SK-N-MC (cell line): ENCODE data around the gene DELE1.

Source experiments
- DNase-seq: peaks from one replicate; pipeline ENCODE4 v3.0.0-alpha.2; 2011; ENCODE audit warnings: low read depth, low spot score
- H3K27ac ChIP-seq: fragments of 200-600 bp; sonication (generic); 2 replicates; pipeline ENCODE4 v1.5.1; 2016; ENCODE audit warnings: mixed run types
- H3K36me3 ChIP-seq: fragments of 200-600 bp; sonication (generic); 2 replicates; pipeline ENCODE4 v1.6.1; 2017; ENCODE audit warnings: antibody characterized with exemption, low read length, mixed read lengths; ENCODE audit not compliant: insufficient read depth
- H3K4me3 ChIP-seq: fragments of 200-600 bp; sonication (generic); 2 replicates; pipeline ENCODE4 v1.5.1; 2016
- H3K9ac ChIP-seq: fragments of 200-600 bp; sonication (generic); 2 replicates; pipeline ENCODE4 v1.8.0; 2017; ENCODE audit warnings: mixed run types, mixed read lengths; ENCODE audit not compliant: insufficient read length
- H3K9me3 ChIP-seq: fragments of 200-600 bp; sonication (generic); 2 replicates; pipeline ENCODE4 v1.6.1; 2017; ENCODE audit warnings: low read depth, mild to moderate bottlenecking, antibody characterized with exemption, low read length, moderate library complexity, mixed read lengths
- EZH2 ChIP-seq: fragments of 200-600 bp; sonication (generic); IDR thresholded peaks from one replicate; pipeline ENCODE4 v1.6.1; 2017; ENCODE audit warnings: antibody characterized with exemption
- FOXP2 ChIP-seq: optimal IDR thresholded peaks from 2 replicates; pipeline ENCODE3; 2011; ENCODE audit warnings: mild to moderate bottlenecking, moderate library complexity; ENCODE audit not compliant: insufficient read depth; ENCODE audit errors: extremely low read length, control extremely low read depth
- POLR2AphosphoS5 ChIP-seq: IDR thresholded peaks from 2 replicates; pipeline ENCODE4 v1.6.1; 2012; ENCODE audit warnings: mild to moderate bottlenecking, low read depth, low read length, borderline replicate concordance

The DELE1 gene

DNA sequence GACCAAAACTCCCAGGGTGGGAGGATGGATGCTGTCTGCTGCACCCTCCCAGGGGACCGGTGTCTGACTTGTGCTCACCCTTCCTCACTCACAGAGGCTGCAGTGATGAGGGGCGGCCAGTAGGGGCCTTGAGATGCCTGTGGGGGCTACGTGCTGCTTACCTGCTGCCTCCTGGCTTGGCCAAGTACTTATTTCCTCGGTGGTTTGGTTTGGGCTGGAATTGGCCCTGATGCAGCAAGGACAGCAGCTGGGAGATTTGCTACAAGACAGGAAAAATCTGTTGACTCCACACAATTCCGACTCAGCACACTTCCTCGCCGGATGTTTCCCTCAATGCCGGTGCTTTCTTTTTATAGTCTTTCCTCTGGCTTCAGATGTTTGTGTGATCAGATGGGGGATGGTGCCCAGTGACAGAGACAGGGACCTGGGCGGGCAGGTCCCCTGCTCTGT lies 27.7 kb downstream of the DELE1 start:
- H3K4me3 ChIP-seq = peak overlapping the region; percentile 59
- H3K36me3 ChIP-seq = no peaks in the 10 kb centered on the region
- no peak overlapping the region for H3K9ac ChIP-seq
- TF ChIP-seq EZH2 (no peak), POLR2AphosphoS5 (no peak), FOXP2 (no peak)
- H3K9me3 ChIP-seq = no peaks in the 10 kb centered on the region
- H3K27ac ChIP-seq = no peak overlapping the region
- DNase-seq = no peak

DNA sequence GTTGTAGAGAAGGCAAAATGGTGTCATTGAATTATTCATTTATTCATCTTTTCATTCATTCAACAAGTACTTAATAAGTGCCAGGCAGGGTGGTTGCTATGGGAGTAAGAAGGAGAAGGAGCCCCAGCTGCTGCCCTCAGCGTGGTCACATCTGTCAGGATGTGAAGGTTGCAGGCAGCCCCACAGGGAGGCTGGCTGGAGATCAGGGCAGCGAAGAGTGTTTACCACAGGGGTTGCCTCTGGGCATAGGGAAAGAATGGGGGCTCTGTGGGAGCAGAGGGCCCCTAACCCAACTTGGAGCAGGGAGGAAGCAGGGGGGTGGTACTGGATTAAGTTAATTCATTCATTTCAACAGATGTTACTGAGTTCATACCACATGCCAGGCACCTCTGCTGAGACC lies 28.3 kb downstream of the DELE1 start:
- DNase-seq = no peak
- Histone ChIP-seq H3K36me3 (no peaks in the 10 kb centered on the region), H3K27ac (no peak overlapping the region), H3K9ac (no peak overlapping the region), H3K4me3 (peak overlapping the region; percentile 59), H3K9me3 (no peaks in the 10 kb centered on the region)
- no peak for TF ChIP-seq FOXP2
- no peak for TF ChIP-seq POLR2AphosphoS5
- no peak for TF ChIP-seq EZH2

DNA sequence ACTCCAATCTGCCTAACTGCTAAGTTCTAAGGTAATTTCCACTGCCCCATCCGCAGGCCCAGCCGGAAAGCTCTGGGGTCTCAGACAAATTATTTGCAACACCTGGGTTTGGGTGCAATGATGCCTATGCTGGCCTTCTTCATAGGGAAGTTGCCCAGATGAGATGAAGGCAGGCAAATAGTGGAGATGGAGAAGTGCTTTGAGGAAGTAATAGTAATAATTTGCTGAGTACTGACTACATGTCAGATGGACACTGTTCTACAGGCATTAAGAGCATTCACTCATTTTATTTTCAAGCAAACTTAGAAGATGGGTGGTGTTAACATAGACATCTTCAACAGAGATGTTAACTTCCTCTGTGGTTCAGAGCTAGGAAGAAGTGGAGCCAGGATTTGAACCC lies 30.5 kb downstream of the DELE1 start:
- no peak for DNase-seq
- no peak for TF ChIP-seq EZH2
- TF ChIP-seq FOXP2 = no peak
- H3K27ac ChIP-seq = no peak overlapping the region
- H3K9me3 ChIP-seq = no peaks in the 10 kb centered on the region
- H3K9ac ChIP-seq = no peak overlapping the region
- no peaks in the 10 kb centered on the region for H3K36me3 ChIP-seq
- H3K4me3 ChIP-seq = no peak overlapping the region

DNA sequence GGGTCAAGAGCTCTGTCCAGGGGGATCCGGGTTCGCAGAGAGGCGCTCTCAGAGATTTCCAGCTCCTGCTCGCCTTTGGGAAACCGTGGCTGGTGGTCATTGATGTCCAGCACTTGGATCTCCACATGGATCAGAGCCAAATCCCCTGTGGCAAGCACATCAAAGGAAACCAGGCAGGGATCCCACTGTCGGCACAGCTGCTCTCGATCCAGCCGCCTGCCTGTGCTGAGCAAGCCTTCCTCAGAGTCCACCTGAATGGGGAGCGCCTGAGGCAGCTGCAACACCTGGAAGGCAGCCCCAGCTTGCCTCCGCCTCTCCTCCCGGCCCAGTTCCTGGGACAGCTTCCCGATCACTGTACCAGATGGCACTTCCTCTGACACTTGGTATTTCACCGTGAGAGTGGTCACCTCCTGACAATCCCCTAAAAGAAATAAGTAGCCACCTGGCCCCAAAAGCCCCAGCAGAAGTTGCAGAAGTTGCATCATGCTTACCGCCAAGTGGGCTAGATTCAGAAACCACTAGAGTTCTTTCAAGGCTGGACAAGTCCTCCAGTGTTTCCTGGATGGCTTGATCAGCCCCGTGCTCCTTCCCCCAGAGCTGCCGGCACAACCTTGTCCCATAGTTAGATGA lies 33.8 kb downstream of the DELE1 start:
- Histone ChIP-seq H3K27ac (no peak overlapping the region), H3K36me3 (no peaks in the 10 kb centered on the region), H3K9ac (no peak overlapping the region), H3K9me3 (no peaks in the 10 kb centered on the region), H3K4me3 (no peak overlapping the region)
- TF ChIP-seq FOXP2 (no peak), POLR2AphosphoS5 (no peak), EZH2 (no peak)
- no peak for DNase-seq

DNA sequence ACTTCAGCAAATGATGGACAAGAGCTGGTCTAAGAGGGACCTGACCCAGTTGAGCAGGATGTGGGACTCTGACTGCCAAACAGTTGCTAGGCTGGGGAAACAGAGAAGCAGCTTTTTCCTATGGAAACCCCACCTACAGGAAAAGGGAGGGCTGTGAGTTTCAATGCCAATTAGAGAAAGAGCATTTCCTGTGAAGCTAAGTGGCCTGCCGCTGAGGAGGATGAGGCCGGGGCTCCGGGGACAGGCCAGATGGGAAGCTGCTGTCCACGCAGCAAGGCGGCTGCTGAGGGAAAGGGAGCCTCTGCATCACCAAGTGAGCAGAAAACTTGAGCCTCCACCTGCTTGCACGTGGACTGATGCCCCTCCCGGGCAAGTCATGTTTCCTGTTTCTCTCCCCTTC lies 34.4 kb downstream of the DELE1 start, which contains the start of gene PCDH12:
PCDH12 (minus strand) TSS at position 90 of the 400 bp plus-strand sequence. CDS start 351 bp downstream, outside the sequence.
- H3K27ac ChIP-seq = no peak within 1 kb of the TSS
- H3K9ac ChIP-seq = no peak within 1 kb of the TSS
- no peak for DNase-seq

DNA sequence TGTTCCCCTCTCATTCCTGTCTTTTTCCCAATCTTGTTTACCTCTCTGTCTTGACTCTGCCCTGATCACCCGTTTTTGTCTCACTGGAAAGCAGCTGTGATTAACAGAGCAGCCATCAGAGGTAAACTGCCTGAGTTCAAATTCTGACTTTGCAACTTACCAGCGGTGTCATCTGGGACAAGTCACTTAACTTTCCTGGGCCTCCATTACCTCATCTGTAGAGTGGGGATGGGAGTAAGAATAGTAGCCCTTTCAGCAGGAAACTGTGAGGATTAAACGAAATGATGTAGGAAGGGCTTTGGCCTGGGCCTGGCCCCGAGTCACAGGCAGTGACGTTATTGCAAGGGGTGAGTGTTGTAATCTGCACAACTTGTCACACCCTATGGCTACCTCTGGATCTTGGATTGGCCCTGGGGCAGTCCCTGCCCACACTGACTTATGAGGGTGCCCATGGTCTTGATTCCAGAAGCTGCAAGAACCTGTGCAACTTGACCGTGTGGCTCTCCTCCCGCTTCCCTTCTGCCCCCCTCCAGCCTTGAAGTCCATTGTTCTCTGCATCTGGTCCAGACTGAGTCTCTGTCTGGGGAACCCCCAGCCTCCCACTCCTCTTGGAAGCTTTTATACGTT lies 35.0 kb downstream of the DELE1 start:
- Histone ChIP-seq H3K27ac (no peak overlapping the region), H3K9ac (no peak overlapping the region), H3K9me3 (no peaks in the 10 kb centered on the region), H3K4me3 (no peak overlapping the region), H3K36me3 (no peaks in the 10 kb centered on the region)
- DNase-seq = no peak
- TF ChIP-seq POLR2AphosphoS5 = no peak
- TF ChIP-seq FOXP2 = no peak
- TF ChIP-seq EZH2 = no peak

More for the DNA sequence above, 34.4 kb downstream of the DELE1 start, which contains the start of gene PCDH12:
- H3K9me3 ChIP-seq = no peaks in the 10 kb centered on the region
- TF ChIP-seq EZH2 (no peak), FOXP2 (no peak), POLR2AphosphoS5 (no peak)
- no peak within 1 kb of the TSS for H3K4me3 ChIP-seq
- no peaks in the 10 kb centered on the region for H3K36me3 ChIP-seq

DNA sequence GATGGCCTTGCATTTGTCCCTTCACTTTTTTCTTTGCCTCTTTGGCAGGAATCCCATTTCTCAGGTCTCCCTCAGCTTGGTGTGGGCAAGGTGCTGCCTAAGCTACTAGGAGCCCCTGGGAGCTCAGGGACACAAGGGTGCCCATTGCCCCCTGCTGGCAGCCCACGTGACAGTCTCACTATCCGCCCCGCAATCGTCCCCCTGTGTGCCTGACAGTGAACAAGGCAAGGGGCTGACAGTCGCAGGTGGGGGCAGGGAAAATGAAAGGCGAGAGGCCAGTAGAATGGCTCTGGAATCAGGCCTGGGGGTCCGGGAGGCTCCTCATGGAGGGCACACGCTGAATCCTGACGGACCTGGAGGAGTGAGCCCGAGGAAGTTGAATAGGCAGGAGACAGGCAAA lies 36.3 kb downstream of the DELE1 start:
- Histone ChIP-seq H3K9me3 (no peaks in the 10 kb centered on the region), H3K4me3 (no peak overlapping the region), H3K9ac (no peak overlapping the region), H3K27ac (no peak overlapping the region), H3K36me3 (no peaks in the 10 kb centered on the region)
- TF ChIP-seq FOXP2 = no peak
- no peak for TF ChIP-seq POLR2AphosphoS5
- TF ChIP-seq EZH2 = no peak
- DNase-seq = no peak

DNA sequence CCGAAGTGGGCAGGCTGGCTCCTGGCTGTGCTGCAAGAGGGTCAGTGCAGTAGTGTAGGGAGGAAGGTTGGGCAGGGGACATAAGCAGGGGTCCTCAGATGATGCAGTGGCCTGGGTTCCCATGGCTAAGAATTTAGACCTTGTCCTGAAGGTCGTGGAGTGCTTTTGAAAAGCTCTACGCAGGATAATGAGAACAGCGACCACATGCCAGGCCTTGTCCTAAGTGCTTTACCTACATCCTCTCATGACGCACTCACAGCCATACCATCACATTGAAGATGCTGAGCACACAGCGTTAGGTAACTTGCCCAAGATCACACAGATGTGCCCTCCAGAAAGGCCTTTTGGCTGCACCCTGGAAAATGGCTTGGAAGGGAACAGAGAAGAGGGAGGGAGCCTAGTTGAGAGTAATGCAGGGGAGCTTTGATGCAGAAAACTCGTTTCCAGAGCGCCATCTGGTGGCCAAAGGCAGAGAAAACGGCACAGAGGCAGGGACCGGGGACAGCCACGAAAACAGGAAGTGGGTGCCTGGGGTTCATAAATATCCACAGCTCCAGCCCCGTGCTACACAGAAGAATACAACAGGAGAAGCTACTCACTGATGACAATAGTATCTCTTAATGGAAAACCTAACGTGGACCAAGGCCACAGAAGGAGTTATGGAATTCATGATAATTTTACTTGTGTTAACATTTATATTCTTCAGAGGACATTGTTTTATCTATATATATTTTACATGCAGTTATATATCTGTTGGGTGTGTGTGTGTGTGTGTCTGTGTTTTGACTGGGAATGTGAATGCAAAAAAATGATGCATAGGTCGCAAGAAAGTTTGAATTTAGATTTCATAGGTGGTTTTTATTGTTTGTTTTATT lies 37.0 kb downstream of the DELE1 start:
- H3K36me3 ChIP-seq = no peaks in the 10 kb centered on the region
- DNase-seq = peak; percentile 66
- no peaks in the 10 kb centered on the region for H3K9me3 ChIP-seq
- H3K9ac ChIP-seq = no peak overlapping the region
- H3K27ac ChIP-seq = no peak overlapping the region
- peak overlapping the region; percentile 19; the same call in 1 of the 2 replicates for H3K4me3 ChIP-seq
- TF ChIP-seq EZH2 (no peak), FOXP2 (no peak), POLR2AphosphoS5 (no peak)
